GM12801 (cell line): ENCODE data around the gene HOMER3.

Experiments used
- TF ChIP-seq, protein P1 (sequence below): IDR thresholded peaks from one replicate; pipeline ENCODE4 v1.5.1; 2011; ENCODE audit warnings: control low read depth; ENCODE audit not compliant: insufficient read length; ENCODE audit errors: extremely low read depth

The HOMER3 gene

DNA sequence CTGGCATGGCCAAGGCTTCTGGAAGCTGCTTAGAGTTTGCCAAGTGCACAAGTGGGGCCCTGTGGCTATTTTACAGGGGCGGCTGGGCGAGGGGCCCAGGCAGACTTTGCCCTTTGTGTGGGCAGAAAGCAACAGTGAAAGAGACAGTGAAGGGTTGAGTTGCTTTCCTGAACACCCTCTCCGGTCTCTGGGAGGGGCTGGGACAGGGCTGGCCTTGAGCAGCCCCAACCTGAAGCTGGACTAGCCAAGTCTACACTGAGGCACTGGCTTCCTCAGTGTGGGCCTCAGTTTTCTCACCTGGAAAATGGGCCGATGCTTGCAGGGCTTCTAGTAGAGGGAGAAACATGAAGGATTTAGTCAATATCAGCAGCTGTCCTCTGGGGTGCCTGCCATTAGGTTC is 2.4 kb upstream of the HOMER3 start:
- TF ChIP-seq, protein P1, sequence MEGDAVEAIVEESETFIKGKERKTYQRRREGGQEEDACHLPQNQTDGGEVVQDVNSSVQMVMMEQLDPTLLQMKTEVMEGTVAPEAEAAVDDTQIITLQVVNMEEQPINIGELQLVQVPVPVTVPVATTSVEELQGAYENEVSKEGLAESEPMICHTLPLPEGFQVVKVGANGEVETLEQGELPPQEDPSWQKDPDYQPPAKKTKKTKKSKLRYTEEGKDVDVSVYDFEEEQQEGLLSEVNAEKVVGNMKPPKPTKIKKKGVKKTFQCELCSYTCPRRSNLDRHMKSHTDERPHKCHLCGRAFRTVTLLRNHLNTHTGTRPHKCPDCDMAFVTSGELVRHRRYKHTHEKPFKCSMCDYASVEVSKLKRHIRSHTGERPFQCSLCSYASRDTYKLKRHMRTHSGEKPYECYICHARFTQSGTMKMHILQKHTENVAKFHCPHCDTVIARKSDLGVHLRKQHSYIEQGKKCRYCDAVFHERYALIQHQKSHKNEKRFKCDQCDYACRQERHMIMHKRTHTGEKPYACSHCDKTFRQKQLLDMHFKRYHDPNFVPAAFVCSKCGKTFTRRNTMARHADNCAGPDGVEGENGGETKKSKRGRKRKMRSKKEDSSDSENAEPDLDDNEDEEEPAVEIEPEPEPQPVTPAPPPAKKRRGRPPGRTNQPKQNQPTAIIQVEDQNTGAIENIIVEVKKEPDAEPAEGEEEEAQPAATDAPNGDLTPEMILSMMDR = no peak

DNA sequence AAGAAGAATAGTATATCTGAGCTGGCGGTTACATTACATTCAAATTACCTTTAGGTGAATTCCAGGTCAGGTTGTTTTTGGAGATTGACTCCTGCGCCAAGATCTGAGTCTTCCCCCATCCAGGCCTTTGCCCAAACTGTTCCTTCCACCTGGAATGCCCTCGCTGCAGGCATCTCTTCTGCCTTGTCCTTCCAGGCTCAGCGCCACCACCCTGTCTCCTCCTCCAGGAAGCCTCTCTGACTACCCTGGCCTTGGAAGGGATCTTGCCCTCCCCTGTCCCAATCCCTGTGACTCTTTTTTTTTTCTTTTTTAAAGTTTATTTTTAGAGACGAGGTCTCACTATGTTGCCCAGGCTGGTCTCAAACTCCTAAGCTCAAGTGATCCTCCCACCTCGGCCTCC is 1.7 kb upstream of the HOMER3 start:
- TF ChIP-seq, protein P1 = no peak

DNA sequence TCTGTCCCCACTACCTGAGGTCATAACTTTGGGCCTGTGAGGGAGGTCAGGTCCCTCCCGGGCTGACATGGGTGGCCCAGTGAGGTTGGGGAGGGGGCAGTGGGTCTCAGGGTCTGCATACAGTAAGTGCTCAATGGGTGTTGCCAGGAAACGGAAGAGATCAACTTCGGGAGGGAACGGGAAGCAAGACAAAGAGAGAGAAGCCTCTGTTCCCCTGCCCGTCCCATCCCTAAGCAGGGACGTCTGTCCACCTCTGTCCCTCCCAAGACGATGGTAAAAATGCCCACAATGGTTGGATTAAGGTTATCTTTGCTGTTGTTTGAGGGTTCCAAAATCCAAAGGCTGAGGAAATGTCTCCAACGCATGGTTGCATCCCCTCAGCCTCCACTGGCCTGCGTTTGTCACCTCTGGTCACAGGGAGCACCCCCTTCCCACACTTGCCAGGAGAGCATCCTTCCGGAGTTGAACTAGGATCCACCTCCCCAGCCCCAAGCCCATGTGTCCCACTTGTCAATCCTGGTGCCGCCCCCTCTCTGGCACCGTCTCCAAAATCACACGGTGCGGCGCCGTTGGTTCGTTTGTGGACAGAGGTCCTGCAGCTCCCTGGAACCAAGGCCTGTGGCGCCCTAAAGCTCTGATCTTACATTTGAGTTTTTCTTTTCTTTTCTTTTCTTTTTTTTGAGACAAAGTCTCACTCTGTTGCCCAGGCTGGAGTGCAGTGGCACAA is 774 bp upstream of the HOMER3 start:
- TF ChIP-seq, protein P1 = no peak

DNA sequence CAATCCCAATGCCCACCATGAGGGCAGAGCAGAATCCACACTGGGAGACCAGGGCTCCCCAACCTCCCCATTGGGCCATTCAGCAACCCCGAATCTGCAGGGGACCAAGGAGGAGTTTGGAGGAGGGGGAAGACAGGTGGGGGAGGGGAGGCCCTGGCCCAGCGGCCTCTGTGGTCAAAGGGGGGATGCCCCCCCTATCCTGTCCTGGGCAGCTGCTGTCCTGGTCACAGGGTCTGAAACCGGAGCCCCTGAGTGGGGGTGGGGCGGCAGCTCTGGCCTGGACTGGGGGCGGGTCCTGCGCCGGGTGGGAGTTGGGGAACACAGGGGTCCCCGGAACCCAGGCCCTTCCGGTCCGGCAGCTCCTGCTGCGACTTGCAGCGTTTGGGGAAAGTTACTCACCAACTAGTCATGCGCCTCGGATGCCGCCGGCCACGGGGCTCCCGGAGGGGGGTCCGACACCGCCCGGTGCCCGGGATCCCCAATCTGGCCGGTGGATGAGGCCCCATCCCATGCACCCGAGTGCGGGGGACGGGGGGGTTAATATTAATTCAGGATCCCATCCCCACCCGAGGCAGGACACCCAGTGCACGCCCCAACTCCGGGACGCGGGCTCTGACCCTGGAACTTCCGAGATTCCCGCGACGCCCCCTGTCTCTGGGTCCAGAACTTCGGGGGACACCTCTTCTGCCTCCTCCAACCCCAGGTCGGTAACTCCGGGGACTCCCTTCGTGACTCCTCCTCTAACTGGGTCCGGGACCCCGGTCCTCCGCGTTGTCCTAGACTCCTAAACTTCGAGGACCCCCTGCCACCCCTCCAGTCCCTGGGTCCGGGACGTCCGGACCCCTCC is 872 bp downstream of the HOMER3 start:
- TF ChIP-seq, protein P1 = no peak

DNA sequence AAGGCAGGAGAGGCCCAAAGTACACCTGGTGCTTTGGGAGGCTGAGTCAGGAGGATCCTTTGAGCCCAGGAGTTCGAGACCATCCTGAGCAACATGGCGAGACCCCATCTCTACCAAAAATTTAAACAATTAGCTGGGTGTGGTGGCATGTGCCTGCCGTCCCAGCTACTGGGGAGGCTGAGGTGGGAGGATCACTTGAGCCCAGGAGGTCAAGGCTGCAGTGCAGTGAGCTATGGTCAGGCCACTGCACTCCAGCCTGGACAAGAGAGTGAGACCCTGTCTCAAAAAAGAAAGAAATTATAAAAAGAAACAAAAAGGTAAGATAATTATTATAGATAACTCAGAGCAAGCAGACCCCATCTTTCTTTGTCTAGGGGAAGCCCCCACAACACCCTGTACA is 1.9 kb downstream of the HOMER3 start:
- TF ChIP-seq, protein P1 = no peak

GRCh38 chr19:18933297-18933696 is 7.7 kb downstream of the HOMER3 start:
- TF ChIP-seq, protein P1 = no peak

DNA sequence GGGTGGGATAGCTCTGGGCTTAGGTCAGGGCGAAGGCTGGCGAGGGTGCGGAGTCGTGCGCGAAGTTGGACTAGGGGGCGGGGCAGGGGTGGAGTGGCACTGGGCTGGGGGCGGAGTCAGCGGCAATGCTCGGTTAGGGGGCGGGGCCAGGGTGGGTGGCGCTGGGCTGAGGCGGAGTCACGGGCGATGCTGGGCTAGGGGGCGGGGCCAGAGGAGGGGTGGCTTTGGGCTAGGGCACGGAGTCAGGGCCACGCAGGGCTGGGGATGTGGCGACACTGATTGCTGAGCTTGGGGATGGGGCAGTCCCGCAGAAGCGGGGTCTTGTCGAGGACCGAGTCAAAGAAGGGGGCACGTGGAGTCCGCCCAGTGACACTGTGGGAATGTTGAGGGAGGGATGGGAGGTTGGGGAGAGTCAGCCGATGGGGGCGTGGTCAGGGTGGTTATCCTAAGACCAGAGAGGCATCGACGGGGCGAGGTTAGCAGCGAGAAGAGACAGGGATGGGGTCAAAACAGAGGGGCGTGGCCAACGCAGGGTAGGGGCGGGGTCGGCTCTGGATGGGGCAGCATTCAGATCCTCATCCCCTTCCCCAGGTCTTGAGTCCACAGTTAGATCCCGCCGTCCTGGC is 8.7 kb downstream of the HOMER3 start:
- TF ChIP-seq, protein P1 = no peak
